Measurements from ENCODE around the gene CEP89.

DNA sequence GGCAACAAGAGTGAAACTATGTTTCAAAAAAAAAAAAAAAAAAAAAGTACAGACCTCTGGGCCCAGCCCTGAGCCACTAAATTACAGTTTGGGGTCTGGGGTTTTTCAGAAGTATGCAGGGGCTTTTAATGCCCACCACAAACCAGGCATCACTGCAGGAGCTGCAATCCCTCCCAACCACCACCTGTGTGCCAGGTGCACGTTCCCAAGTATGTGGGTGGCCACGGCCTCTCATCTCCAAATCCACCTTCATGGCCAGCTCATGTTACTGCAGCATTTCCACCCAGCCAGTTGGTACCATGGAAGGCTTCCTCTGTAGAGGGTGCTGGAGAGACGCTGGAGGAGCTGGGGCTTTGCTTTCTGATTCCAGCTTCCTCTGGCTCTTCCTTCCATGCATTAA, 26.5 kb downstream of the CEP89 start:
- TF ChIP-seq CTCF (IDR thresholded peaks at IDR 0.05 in 4 of 5, conservative IDR thresholded peaks at IDR 0.05 in 1 of 5) (no peak), POLR2A (IDR thresholded peaks at IDR 0.05) (no peak)
